CD4-positive, alpha-beta T cell (primary cell): ENCODE results near the gene DSC3. TPM values are rescaled to one million over a fixed set of nuclear protein-coding genes. Genes with fewer than 3 reads are reported as not detected.

Source experiments
- ATAC-seq: fragments of 200-7000 bp; cut with Tn5 transposase; one replicate; pipeline ENCODE4 v1.10.0; 2022; ENCODE audit warnings: mild to moderate bottlenecking; ENCODE audit not compliant: poor library complexity
- CTCF ChIA-PET: fragments of 350-600 bp; sonication (Branson Sonifier 250); formaldehyde crosslinking; loops from one replicate; lab custom pipeline; 2021; ENCODE audit warnings: antibody characterized with exemption, inconsistent platforms; lab: Charles Lee
- POLR2A ChIA-PET: fragments of 350-600 bp; sonication (Branson Sonifier 250); formaldehyde crosslinking; loops from one replicate; lab custom pipeline; 2021; ENCODE audit warnings: antibody characterized with exemption, inconsistent platforms; lab: Charles Lee
- DNase-seq, 14 experiments: peaks; one replicate each; pipeline ENCODE4 v3.0.0-alpha.2; 2013 to 2020; ENCODE audit warnings: mixed read lengths in 2 of 14
- H3K27ac ChIP-seq, 2 donors: one replicate each; pipeline versions ENCODE4 v1.5.1 to v1.7.0; 2013; ENCODE audit warnings: low read length in 2 of 2, low read depth in 1 of 2, mild to moderate bottlenecking in 1 of 2
- H3K27me3 ChIP-seq, 2 experiments: 1 replicate in 1 of 2; 2 replicates in 1 of 2; pipeline versions ENCODE4 v1.6.1 to v1.7.0; 2013; ENCODE audit warnings: low read length in 2 of 2, control low read depth in 1 of 2, mild to moderate bottlenecking in 1 of 2, moderate library complexity in 1 of 2; ENCODE audit not compliant: insufficient read depth in 2 of 2, control insufficient read depth in 1 of 2
- H3K36me3 ChIP-seq: one replicate; pipeline ENCODE4 v1.6.1; 2013; ENCODE audit warnings: low read length, control low read depth; ENCODE audit not compliant: insufficient read depth
- H3K4me1 ChIP-seq: one replicate; pipeline ENCODE4 v1.6.1; 2013; ENCODE audit warnings: low read length, control low read depth; ENCODE audit not compliant: insufficient read depth
- H3K4me3 ChIP-seq: one replicate; pipeline ENCODE4 v1.5.1; 2013; ENCODE audit warnings: mild to moderate bottlenecking, low read length, moderate library complexity
- H3K9me3 ChIP-seq, 2 experiments: 1 replicate in 1 of 2; 2 replicates in 1 of 2; pipeline versions ENCODE4 v1.6.1 to v1.7.0; 2013; ENCODE audit warnings: low read length in 2 of 2, mild to moderate bottlenecking in 2 of 2, control low read depth in 1 of 2, moderate library complexity in 1 of 2; ENCODE audit not compliant: control insufficient read depth in 1 of 2, insufficient read depth in 1 of 2
- H3K27ac Mint-ChIP-seq: one replicate; pipeline ENCODE4 v1.8.0; 2020; ENCODE audit warnings: mixed read lengths
- H3K27me3 Mint-ChIP-seq: one replicate; pipeline ENCODE4 v1.8.0; 2021; ENCODE audit warnings: mixed read lengths
- H3K36me3 Mint-ChIP-seq: one replicate; pipeline ENCODE4 v1.8.0; 2021; ENCODE audit warnings: low read depth, mixed read lengths
- H3K4me1 Mint-ChIP-seq: one replicate; pipeline ENCODE4 v1.8.0; 2021; ENCODE audit warnings: low read depth, mixed read lengths
- H3K4me3 Mint-ChIP-seq: one replicate; pipeline ENCODE4 v1.8.0; 2020; ENCODE audit warnings: mild to moderate bottlenecking, mixed read lengths
- H3K9me3 Mint-ChIP-seq: one replicate; pipeline ENCODE4 v1.8.0; 2020; ENCODE audit warnings: mixed read lengths
- intact Hi-C, 2 experiments: fragments of 100-400 bp; cut with DNase I in 1 of 2; cut with micrococcal nuclease in 1 of 2; formaldehyde crosslinking; loops; one replicate each; pipeline versions ENCODE4 v1.15.1 to v1.9.0; 2023 to 2025; cut with DNase I, micrococcal nuclease
- total RNA-seq, 174 experiments: library from RNA in 2 of 174; stranded (reverse) in 2 of 174; gene quantifications; one replicate each; pipeline ENCODE4 v1.2.3 and lab custom pipeline; 2021 to 2026
- TF ChIP-seq, protein P1 (sequence below): fragments of 200-600 bp; IDR thresholded peaks from one replicate; pipeline ENCODE4 v1.8.0; 2022; ENCODE audit warnings: antibody characterized with exemption, mild to moderate bottlenecking

Gene DSC3
- total RNA-seq, 2 experiments from 2014 or later: not detected

GRCh38 chr18:31050635-31051034, 8.1 kb upstream of the DSC3 start:
- CTCF ChIA-PET: no interaction called here

DNA sequence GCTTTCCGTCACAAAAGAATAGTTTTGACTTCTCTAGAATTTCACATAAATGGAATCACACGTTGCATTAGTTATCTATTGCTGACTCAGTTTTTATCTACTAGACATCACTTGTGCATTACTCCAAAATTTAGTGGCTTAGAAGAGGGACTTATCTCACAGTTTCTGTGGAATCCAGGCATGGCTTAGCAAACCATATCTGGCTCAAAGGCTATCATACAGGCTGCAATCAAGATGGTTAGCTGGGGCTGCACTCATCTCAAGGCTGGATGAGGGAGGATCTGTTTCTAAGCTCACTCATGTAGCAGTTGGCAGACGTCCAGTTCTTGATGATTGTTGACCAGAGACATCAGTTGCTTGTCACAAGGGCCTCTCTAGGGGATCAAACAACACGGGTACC, 6.6 kb upstream of the DSC3 start:
- POLR2A ChIA-PET: no interaction called here
- no peak overlapping the region for H3K4me3 ChIP-seq
- H3K4me3 Mint-ChIP-seq: no peak overlapping the region
- H3K36me3 Mint-ChIP-seq: no peaks in the 10 kb centered on the region
- H3K4me1 ChIP-seq: no peaks in the 10 kb centered on the region
- H3K27ac ChIP-seq: no peak overlapping the region
- no peaks in the 10 kb centered on the region for H3K4me1 Mint-ChIP-seq
- peaks cover 17% of the 10 kb centered on the region for H3K9me3 Mint-ChIP-seq
- no peak for ATAC-seq
- intact Hi-C loops: no loop called here
- H3K36me3 ChIP-seq: no peaks in the 10 kb centered on the region
- CTCF ChIA-PET: no interaction called here
- TF ChIP-seq, protein P1, sequence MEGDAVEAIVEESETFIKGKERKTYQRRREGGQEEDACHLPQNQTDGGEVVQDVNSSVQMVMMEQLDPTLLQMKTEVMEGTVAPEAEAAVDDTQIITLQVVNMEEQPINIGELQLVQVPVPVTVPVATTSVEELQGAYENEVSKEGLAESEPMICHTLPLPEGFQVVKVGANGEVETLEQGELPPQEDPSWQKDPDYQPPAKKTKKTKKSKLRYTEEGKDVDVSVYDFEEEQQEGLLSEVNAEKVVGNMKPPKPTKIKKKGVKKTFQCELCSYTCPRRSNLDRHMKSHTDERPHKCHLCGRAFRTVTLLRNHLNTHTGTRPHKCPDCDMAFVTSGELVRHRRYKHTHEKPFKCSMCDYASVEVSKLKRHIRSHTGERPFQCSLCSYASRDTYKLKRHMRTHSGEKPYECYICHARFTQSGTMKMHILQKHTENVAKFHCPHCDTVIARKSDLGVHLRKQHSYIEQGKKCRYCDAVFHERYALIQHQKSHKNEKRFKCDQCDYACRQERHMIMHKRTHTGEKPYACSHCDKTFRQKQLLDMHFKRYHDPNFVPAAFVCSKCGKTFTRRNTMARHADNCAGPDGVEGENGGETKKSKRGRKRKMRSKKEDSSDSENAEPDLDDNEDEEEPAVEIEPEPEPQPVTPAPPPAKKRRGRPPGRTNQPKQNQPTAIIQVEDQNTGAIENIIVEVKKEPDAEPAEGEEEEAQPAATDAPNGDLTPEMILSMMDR: no peak
- no peak for DNase-seq
- peaks cover 18% of the 10 kb centered on the region for H3K27me3 Mint-ChIP-seq
- H3K9me3 ChIP-seq: peaks cover 0 to 3% of the 10 kb centered on the region in 2 experiments
- no peak overlapping the region for H3K27ac Mint-ChIP-seq
- H3K27me3 ChIP-seq: peaks cover 0 to under 1% of the 10 kb centered on the region in 2 experiments

More at GRCh38 chr18:31050635-31051034, 8.1 kb upstream of the DSC3 start:
- H3K27me3 ChIP-seq: no peaks in the 10 kb centered on the region
- Mint-ChIP-seq H3K9me3 (peaks cover 17% of the 10 kb centered on the region), H3K4me3 (no peak overlapping the region), H3K4me1 (no peaks in the 10 kb centered on the region), H3K27ac (no peak overlapping the region), H3K27me3 (peaks cover 11% of the 10 kb centered on the region), H3K36me3 (no peaks in the 10 kb centered on the region)
- POLR2A ChIA-PET: no interaction called here
- ATAC-seq (no peak), DNase-seq (no peak)
- H3K4me3 ChIP-seq: no peak overlapping the region
- intact Hi-C loops: no loop called here
- no peaks in the 10 kb centered on the region for H3K36me3 ChIP-seq
- no peak overlapping the region for H3K27ac ChIP-seq
- peaks cover 0 to 3% of the 10 kb centered on the region in 2 experiments for H3K9me3 ChIP-seq
- TF ChIP-seq, protein P1: no peak
- H3K4me1 ChIP-seq: no peaks in the 10 kb centered on the region

- no peaks in the 10 kb centered on the region for H3K4me1 ChIP-seq
- ChIA-PET CTCF (no interaction called here), POLR2A (no interaction called here)
- no peak overlapping the region for H3K27ac Mint-ChIP-seq
- peaks cover 27% of the 10 kb centered on the region for H3K27me3 Mint-ChIP-seq
- TF ChIP-seq, protein P1: no peak
- H3K4me1 Mint-ChIP-seq: no peaks in the 10 kb centered on the region
- no peak overlapping the region for H3K27ac ChIP-seq
- no peak for DNase-seq
- no peak for ATAC-seq
- no peak overlapping the region for H3K4me3 ChIP-seq
- H3K27me3 ChIP-seq: peaks cover 5 to 10% of the 10 kb centered on the region in 2 experiments
- H3K9me3 ChIP-seq: peaks cover 0 to 3% of the 10 kb centered on the region in 2 experiments
- intact Hi-C loops: no loop called here
- no peaks in the 10 kb centered on the region for H3K36me3 Mint-ChIP-seq
- H3K36me3 ChIP-seq: no peaks in the 10 kb centered on the region
- peaks cover 19% of the 10 kb centered on the region for H3K9me3 Mint-ChIP-seq
- no peak overlapping the region for H3K4me3 Mint-ChIP-seq
Measured at GRCh38 chr18:31048216-31048615, 5.7 kb upstream of the DSC3 start.
